Endometrial microvascular endothelial cells (primary cell): ENCODE measurements around the gene TPRN. TPM values are rescaled to one million over a fixed set of nuclear protein-coding genes. Genes with fewer than 3 reads are reported as not detected.

ENCODE experiments used
- in situ Hi-C: cut with HindIII; loops from 2 replicates; pipeline ENCODE4 v1.10.0; 2017; ENCODE audit warnings: low sequenced_read_pairs, low pct_unique_long_range_greater_than_20kb; ENCODE audit errors: inconsistent ontology term
- total RNA-seq: library from RNA; depleted of rRNA; stranded (reverse); fragments of >200 nt; gene quantifications from one replicate; pipeline ENCODE4 v1.2.3, GENCODE V29; 2015; ENCODE audit errors: inconsistent ontology term

TPRN gene
- total RNA-seq, 1 donor from 2014 or later = 8.8 TPM

- in situ Hi-C loops = loop anchor here (25.0 kb wide), 1 partner anchor 231 kb away; the partner anchor contains the start of genes C8G and FBXW5
Observed at GRCh38 chr9:137167747-137168572, 32.6 kb downstream of the TPRN start.

- in situ Hi-C loops = loop anchor here (25.0 kb wide), 1 partner anchor 230 kb away; the partner anchor contains the start of genes C8G and FBXW5
Observed at GRCh38 chr9:137167277-137167746, 33.2 kb downstream of the TPRN start.

- in situ Hi-C loops = loop anchor here (25.0 kb wide), 1 partner anchor 229 kb away; the partner anchor contains the start of genes C8G and FBXW5
Observed at GRCh38 chr9:137166380-137167229, 33.9 kb downstream of the TPRN start.

- in situ Hi-C loops = loop anchor here (25.0 kb wide), 1 partner anchor 228 kb away; the partner anchor contains the start of genes C8G and FBXW5
Observed at GRCh38 chr9:137165250-137165836, 35.2 kb downstream of the TPRN start.

GRCh38 chr9:137164370-137165249 lies 35.9 kb downstream of the TPRN start:
- in situ Hi-C loops = loop anchor here (25.0 kb wide), 1 partner anchor 227 kb away; the partner anchor contains the start of genes C8G and FBXW5

GRCh38 chr9:137163805-137164204 lies 36.7 kb downstream of the TPRN start:
- in situ Hi-C loops = loop anchor here (25.0 kb wide), 1 partner anchor 227 kb away; the partner anchor contains the start of genes C8G and FBXW5

GRCh38 chr9:137163365-137163715 lies 37.2 kb downstream of the TPRN start:
- in situ Hi-C loops = loop anchor here (25.0 kb wide), 1 partner anchor 226 kb away; the partner anchor contains the start of genes C8G and FBXW5

- in situ Hi-C loops = loop anchor here (25.0 kb wide), 1 partner anchor 225 kb away; the partner anchor contains the start of genes C8G and FBXW5
Observed at GRCh38 chr9:137162505-137163364, 37.8 kb downstream of the TPRN start.

GRCh38 chr9:137161558-137162486 lies 38.7 kb downstream of the TPRN start:
- in situ Hi-C loops = loop anchor here (25.0 kb wide), 1 partner anchor 225 kb away; the partner anchor contains the start of genes C8G and FBXW5

DNA sequence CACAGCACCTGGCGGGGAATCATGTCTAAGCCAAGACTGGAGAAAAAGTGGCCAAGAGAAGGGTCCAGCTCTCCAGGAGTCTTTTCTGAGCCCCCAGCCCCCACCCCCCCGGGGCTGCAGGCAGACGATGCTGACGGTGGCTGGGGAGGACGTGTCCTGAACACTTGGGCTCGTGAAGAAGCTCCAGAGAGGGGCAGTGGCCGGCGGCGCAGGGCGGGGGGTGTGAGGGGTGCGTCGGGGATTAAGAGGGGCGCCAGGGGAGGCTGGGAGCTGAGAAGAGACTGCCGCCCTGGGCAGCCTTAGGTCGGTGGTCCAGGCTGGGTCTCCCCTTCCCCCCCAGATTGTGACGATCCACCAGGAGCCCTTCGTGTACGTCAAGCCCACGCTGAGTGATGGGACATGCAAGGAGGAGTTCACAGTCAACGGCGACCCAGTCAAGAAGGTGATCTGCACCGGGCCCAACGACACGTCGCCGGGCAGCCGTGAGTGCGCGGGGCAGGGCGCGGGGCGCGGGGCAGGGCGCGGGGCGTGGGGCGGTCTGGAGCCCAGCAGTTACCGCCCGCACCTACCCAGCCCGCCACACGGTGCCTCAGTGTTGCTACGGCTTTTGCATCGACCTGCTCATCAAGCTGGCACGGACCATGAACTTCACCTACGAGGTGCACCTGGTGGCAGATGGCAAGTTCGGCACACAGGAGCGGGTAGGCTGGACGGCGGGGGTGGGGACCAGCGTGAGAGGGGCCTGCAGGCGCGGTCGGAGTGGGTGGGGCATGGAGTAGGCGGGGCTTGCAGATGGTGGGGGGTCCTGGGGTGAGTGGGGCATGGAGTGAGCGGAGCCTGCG lies 39.6 kb downstream of the TPRN start:
- in situ Hi-C loops = loop anchor here (25.0 kb wide), 1 partner anchor 224 kb away; the partner anchor contains the start of genes C8G and FBXW5

DNA sequence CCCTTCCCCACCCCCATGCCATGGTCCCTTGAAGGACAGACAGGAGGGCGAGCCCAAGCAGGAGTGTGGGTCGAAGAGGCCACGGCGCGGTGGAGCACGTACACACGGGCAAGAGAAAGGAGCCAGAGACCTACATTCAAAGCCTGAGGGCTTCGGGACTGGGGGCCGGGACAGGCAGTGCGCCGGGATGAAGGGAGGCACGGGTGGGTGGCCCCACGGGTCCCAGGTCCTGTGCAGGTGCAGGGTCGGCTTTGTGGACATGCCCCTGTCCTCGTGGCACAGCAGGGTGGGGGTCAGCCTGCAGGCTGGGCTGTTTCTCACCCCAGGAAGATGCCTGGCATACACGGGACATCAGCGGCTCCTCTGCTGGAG lies 40.5 kb downstream of the TPRN start:
- in situ Hi-C loops = loop anchor here (25.0 kb wide), 1 partner anchor 223 kb away; the partner anchor contains the start of genes C8G and FBXW5

DNA sequence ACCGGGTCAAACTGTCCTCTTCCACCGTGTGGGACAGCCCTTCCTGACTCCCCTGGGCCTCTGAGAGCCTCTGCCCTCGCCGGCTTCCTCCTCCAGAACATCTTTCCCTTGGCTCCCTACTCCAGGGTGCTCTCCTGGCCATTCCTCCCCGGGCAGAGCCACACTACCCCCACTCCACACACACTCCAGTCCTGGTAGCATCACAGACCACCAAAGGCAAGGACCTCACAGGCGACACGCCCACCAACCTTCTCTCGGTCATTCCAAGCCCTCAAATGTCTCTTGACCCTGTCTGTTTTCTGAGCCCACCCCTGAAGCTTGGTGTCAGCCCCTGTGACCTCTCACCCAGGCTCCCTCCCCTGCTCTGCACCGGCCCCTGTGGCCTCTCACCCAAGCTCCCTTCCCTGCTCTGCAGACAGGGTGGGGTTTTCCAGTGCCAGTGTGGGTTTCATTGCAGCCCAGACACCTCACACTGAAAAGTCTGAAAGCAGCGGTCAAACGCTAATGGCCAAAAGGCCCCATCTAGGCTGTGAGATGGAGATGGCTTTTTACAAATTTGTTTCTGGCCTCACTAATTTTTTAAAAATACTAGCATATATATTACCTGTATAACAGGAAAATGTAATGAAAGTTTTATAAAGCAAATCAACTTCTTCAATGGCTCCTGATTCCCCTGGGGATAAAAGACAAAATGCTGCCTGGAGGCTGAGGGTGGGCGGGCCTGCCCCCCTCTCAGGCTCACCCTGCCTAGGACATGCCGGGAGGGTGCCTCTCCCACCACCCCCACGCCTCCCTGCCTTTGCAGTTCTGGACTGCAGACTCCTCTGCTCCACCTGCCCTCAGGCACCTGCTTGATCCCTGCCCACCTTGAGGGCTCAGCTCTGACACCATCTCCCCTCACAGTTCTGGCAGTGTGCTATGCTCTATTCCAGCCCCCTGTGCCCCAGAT lies 41.2 kb downstream of the TPRN start:
- in situ Hi-C loops = loop anchor here (25.0 kb wide), 1 partner anchor 222 kb away; the partner anchor contains the start of genes C8G and FBXW5

DNA sequence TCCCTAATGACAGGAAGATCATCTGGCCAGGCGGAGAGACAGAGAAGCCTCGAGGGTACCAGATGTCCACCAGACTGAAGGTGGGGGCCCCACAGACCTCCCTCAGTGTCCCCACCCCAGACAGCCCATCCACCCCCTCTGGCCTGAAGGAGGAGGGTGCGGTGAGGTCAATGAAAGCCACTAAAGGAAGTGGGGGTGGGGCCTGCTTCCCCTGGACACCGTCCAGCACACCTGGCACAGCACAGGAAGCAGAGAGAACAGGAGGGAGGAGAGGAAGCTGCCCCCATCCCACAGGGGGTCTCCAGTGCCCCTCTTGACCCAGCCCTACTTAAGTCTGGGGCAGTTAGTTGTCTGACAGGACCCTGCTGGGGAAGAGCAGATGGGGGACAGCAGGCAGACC lies 41.9 kb downstream of the TPRN start:
- in situ Hi-C loops = loop anchor here (25.0 kb wide), 1 partner anchor 221 kb away; the partner anchor contains the start of genes C8G and FBXW5
